ENCODE results near the gene CD81.
"Not testable (repeated sequence)": the region's sequence is repeated elsewhere in the genome, so short reads cannot be mapped to it uniquely, and the experiment has no call there.

CD81 gene

DNA sequence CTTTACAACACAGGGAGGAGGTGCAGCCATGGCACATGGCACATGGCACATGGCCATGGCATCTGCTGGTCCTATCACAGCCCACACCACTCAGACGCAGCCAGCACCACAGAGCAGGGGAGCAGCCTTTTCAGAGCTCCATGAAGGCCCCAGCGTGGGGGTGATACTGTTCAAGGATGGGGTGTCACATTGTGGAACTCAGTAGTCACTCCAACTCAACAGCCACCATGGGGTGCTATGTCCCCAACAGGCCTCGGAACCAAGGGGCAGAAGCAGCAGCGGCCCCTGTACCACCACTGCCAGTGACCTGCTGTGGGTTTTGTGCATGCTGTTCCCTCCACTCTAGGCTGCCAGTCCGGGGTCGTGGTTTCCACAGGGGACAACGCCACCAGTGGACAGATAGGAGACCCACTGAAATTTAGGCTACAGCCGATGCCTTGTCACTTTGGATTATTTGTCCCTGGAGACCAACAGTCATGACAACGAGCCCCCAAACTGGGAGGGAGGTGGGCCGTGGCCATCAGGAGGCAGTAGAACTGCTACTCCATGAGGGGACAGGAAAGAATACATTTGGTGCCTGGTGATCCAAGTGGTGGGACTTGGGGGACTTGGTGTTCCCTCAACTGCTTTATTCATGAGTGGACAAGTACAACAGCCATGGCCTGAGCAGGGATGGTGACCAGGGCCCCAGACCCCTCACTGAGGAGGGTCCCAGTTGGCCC is 30.4 kb upstream of the CD81 start:
- no peak overlapping the region for H3K27ac Mint-ChIP-seq
- ATAC-seq (no peak), DNase-seq (ENCODE audit: low spot score in 2 of 2) (no peak)
- H3K36me3 Mint-ChIP-seq: no peaks in the 10 kb centered on the region
- no peaks in the 10 kb centered on the region for H3K9me3 Mint-ChIP-seq
- no peaks in the 10 kb centered on the region for H3K4me1 Mint-ChIP-seq
- no peak overlapping the region for H3K4me3 Mint-ChIP-seq

DNA sequence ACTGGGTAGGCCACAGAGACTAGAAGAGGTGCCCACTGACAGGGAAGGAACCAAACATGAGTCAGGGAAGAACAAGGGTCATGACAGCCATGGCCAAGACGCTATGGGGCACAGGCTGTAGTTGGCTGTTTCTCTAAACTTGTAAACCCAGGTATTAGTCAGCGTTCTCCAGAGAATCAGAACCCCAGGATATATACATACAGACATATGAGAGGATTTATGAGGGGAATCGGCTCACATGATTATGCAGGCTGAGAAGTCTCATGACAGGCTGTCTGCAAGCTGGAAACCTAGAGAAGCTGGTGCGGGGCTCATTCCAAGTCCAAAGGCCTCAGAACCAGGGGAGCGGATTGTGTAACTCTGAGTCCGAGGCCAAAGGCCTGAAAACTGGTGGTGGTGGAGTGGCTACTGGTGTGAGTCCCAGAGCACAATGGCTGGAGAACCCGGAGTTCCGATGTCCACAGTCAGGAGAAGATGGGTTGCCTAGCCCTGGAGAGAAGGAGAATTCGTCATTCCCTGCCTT is 29.7 kb upstream of the CD81 start:
- Mint-ChIP-seq H3K4me1 (no peaks in the 10 kb centered on the region), H3K27ac (no peak overlapping the region), H3K4me3 (no peak overlapping the region), H3K36me3 (no peaks in the 10 kb centered on the region), H3K9me3 (no peaks in the 10 kb centered on the region)
- DNase-seq (ENCODE audit: low spot score in 2 of 2) (no peak), ATAC-seq (no peak)

DNA sequence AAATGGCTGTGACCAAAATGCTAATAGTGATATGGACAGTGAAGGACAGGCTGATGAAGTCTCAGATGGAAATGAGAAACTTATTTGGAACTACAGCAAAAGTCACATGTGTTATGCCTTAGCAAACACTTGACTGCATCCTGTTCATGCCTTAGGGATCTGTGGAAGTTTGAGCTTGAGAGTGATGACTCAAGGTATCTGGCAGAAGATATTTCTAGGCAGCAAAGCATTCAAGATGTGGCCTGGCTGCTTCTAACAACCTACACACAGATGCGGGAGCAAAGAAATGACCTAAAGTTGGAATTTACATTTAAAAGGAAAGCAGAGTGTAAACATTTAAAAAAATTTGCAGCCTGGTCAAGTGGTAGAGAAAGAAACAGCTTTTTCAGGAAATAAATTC is 28.1 kb upstream of the CD81 start:
- H3K4me3 Mint-ChIP-seq: no peak overlapping the region
- H3K9me3 Mint-ChIP-seq: no peaks in the 10 kb centered on the region
- H3K4me1 Mint-ChIP-seq: no peaks in the 10 kb centered on the region
- DNase-seq (ENCODE audit: low spot score in 2 of 2) (no peak), ATAC-seq (no peak)
- H3K27ac Mint-ChIP-seq: no peak overlapping the region
- no peaks in the 10 kb centered on the region for H3K36me3 Mint-ChIP-seq

DNA sequence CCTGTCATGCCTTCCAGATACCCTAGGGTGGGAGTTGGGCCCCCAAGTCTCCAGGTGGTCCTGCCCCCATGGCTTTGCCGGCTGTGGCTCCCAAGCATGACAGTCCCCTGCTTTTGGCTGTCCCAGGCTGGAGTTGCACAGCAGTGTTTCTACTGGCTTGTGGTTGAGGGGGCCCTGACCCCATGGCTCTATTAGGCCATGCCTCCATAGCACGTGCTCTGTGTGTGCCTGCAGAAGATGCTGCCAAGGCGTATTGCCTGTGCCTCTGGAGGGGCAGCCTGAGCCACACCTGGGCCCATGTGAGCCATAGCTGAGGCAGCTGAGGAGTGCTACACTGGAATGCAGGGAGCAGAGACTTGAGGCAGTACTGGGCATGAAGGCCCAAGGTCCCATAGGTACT is 25.4 kb upstream of the CD81 start:
- H3K4me1 Mint-ChIP-seq: no peaks in the 10 kb centered on the region
- H3K9me3 Mint-ChIP-seq: no peaks in the 10 kb centered on the region
- DNase-seq (ENCODE audit: low spot score in 2 of 2) (no peak), ATAC-seq (no peak)
- H3K27ac Mint-ChIP-seq: no peak overlapping the region
- no peak overlapping the region for H3K4me3 Mint-ChIP-seq
- no peaks in the 10 kb centered on the region for H3K36me3 Mint-ChIP-seq

- DNase-seq (ENCODE audit: low spot score in 2 of 2): no peak
- H3K36me3 Mint-ChIP-seq: no peaks in the 10 kb centered on the region
- no peak overlapping the region for H3K4me3 Mint-ChIP-seq
- no peaks in the 10 kb centered on the region for H3K9me3 Mint-ChIP-seq
- H3K4me1 Mint-ChIP-seq: no peaks in the 10 kb centered on the region
- ATAC-seq: no peak
- H3K27ac Mint-ChIP-seq: no peak overlapping the region
These were observed 24.7 kb upstream of the CD81 start for GRCh38 chr11:2352420-2352819.

GRCh38 chr11:2355000-2355644 is 22.0 kb upstream of the CD81 start:
- ATAC-seq: no peak
- H3K9me3 Mint-ChIP-seq: no peaks in the 10 kb centered on the region
- H3K4me1 Mint-ChIP-seq: no peaks in the 10 kb centered on the region

DNA sequence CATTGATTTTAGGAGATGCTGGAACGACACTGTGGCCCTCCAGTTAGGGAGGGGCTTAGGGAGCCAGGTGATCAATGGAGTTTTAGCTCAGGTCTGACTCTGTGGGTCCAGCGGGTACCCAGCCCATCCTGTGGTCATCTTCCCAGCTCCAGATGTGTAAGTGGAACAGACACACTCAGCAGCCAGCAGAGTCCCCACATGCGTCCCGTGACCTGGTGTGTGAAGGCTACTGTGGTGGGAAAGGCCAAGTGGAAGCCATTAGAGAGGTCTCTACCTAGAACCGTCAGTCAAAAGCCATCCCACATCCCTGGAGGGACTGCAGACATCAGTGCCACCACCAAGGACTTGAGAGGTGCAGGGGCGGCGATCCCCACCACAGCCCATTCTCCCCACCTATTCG is 19.9 kb upstream of the CD81 start:
- H3K36me3 Mint-ChIP-seq: no peaks in the 10 kb centered on the region
- ATAC-seq (no peak), DNase-seq (ENCODE audit: low spot score in 2 of 2) (no peak)
- no peak overlapping the region for H3K27ac Mint-ChIP-seq
- no peaks in the 10 kb centered on the region for H3K4me1 Mint-ChIP-seq
- no peak overlapping the region for H3K4me3 Mint-ChIP-seq
- H3K9me3 Mint-ChIP-seq: no peaks in the 10 kb centered on the region

More at GRCh38 chr11:2355000-2355644, 22.0 kb upstream of the CD81 start:
- Mint-ChIP-seq H3K4me3 (no peak overlapping the region), H3K27ac (no peak overlapping the region), H3K36me3 (no peaks in the 10 kb centered on the region)
- DNase-seq (ENCODE audit: low spot score in 2 of 2): no peak

- H3K27ac Mint-ChIP-seq; DNase-seq (ENCODE audit: low spot score in 2 of 2); H3K4me3 Mint-ChIP-seq; ATAC-seq; H3K9me3 Mint-ChIP-seq; H3K36me3 Mint-ChIP-seq; H3K4me1 Mint-ChIP-seq: not testable (repeated sequence)
These were observed 19.5 kb upstream of the CD81 start for GRCh38 chr11:2357651-2358050.

GRCh38 chr11:2358754-2359442 is 18.2 kb upstream of the CD81 start:
- H3K4me3 Mint-ChIP-seq: no peak overlapping the region
- H3K9me3 Mint-ChIP-seq: no peaks in the 10 kb centered on the region
- DNase-seq (ENCODE audit: low spot score in 2 of 2): no peak
- no peak for ATAC-seq
- no peak overlapping the region for H3K27ac Mint-ChIP-seq
- no peaks in the 10 kb centered on the region for H3K4me1 Mint-ChIP-seq
- no peaks in the 10 kb centered on the region for H3K36me3 Mint-ChIP-seq

DNA sequence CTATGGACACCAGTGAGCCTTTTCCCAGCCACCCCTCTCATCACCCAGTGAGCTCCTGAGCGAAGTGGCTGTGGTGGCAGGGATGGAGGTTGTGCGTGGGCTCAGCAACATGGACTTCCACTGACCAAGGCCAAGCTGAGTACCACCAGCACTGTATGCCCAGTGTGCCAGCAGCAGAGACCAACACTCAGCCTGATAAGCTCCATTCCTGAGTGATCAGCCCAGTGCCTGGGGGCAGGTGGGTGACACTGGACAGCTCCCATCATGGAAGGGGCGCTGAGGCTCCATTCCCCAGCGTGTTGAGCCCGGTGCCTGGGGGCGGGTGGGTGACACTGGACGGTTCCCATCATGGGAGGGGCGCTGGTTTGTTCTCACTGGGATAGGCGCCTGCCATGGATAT is 17.6 kb upstream of the CD81 start:
- no peak overlapping the region for H3K27ac Mint-ChIP-seq
- ATAC-seq: no peak
- no peaks in the 10 kb centered on the region for H3K4me1 Mint-ChIP-seq
- DNase-seq (ENCODE audit: low spot score in 2 of 2): no peak
- H3K9me3 Mint-ChIP-seq: no peaks in the 10 kb centered on the region
- H3K4me3 Mint-ChIP-seq: no peak overlapping the region
- no peaks in the 10 kb centered on the region for H3K36me3 Mint-ChIP-seq

GRCh38 chr11:2360081-2360642 is 16.9 kb upstream of the CD81 start:
- DNase-seq (ENCODE audit: low spot score in 2 of 2) (no peak), ATAC-seq (no peak)
- no peak overlapping the region for H3K4me3 Mint-ChIP-seq
- H3K27ac Mint-ChIP-seq: no peak overlapping the region
- no peaks in the 10 kb centered on the region for H3K36me3 Mint-ChIP-seq
- H3K4me1 Mint-ChIP-seq: no peaks in the 10 kb centered on the region
- H3K9me3 Mint-ChIP-seq: no peaks in the 10 kb centered on the region

GRCh38 chr11:2361565-2361964 is 15.5 kb upstream of the CD81 start:
- Mint-ChIP-seq H3K9me3 (no peaks in the 10 kb centered on the region), H3K4me3 (no peak overlapping the region), H3K36me3 (no peaks in the 10 kb centered on the region), H3K4me1 (no peaks in the 10 kb centered on the region), H3K27ac (no peak overlapping the region)
- DNase-seq (ENCODE audit: low spot score in 2 of 2): no peak
- ATAC-seq: no peak

GRCh38 chr11:2362414-2362813 is 14.7 kb upstream of the CD81 start:
- H3K4me1 Mint-ChIP-seq: no peaks in the 10 kb centered on the region
- H3K36me3 Mint-ChIP-seq: no peaks in the 10 kb centered on the region
- peak overlapping the region; percentile 24 for H3K27ac Mint-ChIP-seq
- ATAC-seq: no peak
- H3K4me3 Mint-ChIP-seq: no peak overlapping the region
- H3K9me3 Mint-ChIP-seq: no peaks in the 10 kb centered on the region
- DNase-seq (ENCODE audit: low spot score in 2 of 2): no peak

DNA sequence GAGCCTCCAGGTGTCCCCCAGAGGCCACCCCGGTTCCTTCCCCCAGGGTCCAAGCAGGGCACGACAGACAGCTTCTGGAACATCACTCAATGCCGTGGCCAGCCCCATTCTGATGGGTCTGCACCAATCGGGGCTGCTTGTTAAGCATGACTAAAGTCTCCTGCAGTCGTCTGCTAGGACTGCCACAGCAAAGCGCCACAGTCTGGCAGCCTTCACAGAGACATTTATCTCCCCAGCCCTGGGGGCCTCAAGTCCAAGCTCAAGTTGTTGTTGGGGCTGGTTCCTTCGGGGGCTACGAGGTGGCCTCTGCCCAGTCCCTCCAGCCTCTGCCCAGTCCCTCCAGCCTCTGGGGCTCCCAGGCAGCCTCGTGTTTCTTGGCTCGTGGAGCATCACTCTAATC is 14.0 kb upstream of the CD81 start:
- DNase-seq (ENCODE audit: low spot score in 2 of 2) (no peak), ATAC-seq (no peak)
- Mint-ChIP-seq H3K36me3 (no peaks in the 10 kb centered on the region), H3K9me3 (no peaks in the 10 kb centered on the region), H3K27ac (peak overlapping the region; percentile 24), H3K4me1 (no peaks in the 10 kb centered on the region), H3K4me3 (no peak overlapping the region)

GRCh38 chr11:2363577-2364370 is 13.3 kb upstream of the CD81 start:
- H3K9me3 Mint-ChIP-seq: no peaks in the 10 kb centered on the region
- H3K4me1 Mint-ChIP-seq: no peaks in the 10 kb centered on the region
- no peak for DNase-seq (ENCODE audit: low spot score in 2 of 2)
- ATAC-seq: no peak
- peak overlapping the region; percentile 46 for H3K27ac Mint-ChIP-seq
- H3K4me3 Mint-ChIP-seq: no peak overlapping the region
- H3K36me3 Mint-ChIP-seq: no peaks in the 10 kb centered on the region

Data from stimulated activated effector memory CD8-positive, alpha-beta T cell treated with anti-CD3 and anti-CD28 coated beads, Interleukin-12 subunit alpha, Interleukin-12 subunit beta, amount 100 ng/mL, for 72 hours (primary cell).